A549 treated with RU486 at 1 μM for 4 hours (cell line): Measurements from ENCODE around the gene FBXO24. TPM values are rescaled to one million over a fixed set of nuclear protein-coding genes. Genes with fewer than 3 reads are reported as not detected.

Experiments used
- total RNA-seq: library from RNA; stranded (reverse); fragments of 200-300 nt; extraction: Qiagen RNA extraction; gene quantifications from 5 replicates; pipeline ENCODE4 v1.2.3, GENCODE V29; 2022; ENCODE audit warnings: low read depth

Gene FBXO24, protein sequence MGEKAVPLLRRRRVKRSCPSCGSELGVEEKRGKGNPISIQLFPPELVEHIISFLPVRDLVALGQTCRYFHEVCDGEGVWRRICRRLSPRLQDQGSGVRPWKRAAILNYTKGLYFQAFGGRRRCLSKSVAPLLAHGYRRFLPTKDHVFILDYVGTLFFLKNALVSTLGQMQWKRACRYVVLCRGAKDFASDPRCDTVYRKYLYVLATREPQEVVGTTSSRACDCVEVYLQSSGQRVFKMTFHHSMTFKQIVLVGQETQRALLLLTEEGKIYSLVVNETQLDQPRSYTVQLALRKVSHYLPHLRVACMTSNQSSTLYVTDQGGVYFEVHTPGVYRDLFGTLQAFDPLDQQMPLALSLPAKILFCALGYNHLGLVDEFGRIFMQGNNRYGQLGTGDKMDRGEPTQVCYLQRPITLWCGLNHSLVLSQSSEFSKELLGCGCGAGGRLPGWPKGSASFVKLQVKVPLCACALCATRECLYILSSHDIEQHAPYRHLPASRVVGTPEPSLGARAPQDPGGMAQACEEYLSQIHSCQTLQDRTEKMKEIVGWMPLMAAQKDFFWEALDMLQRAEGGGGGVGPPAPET
- total RNA-seq: 0.21 to 0.27 TPM (median 0.27 TPM) in 3 of 5 replicates, not detected in the others

DNA sequence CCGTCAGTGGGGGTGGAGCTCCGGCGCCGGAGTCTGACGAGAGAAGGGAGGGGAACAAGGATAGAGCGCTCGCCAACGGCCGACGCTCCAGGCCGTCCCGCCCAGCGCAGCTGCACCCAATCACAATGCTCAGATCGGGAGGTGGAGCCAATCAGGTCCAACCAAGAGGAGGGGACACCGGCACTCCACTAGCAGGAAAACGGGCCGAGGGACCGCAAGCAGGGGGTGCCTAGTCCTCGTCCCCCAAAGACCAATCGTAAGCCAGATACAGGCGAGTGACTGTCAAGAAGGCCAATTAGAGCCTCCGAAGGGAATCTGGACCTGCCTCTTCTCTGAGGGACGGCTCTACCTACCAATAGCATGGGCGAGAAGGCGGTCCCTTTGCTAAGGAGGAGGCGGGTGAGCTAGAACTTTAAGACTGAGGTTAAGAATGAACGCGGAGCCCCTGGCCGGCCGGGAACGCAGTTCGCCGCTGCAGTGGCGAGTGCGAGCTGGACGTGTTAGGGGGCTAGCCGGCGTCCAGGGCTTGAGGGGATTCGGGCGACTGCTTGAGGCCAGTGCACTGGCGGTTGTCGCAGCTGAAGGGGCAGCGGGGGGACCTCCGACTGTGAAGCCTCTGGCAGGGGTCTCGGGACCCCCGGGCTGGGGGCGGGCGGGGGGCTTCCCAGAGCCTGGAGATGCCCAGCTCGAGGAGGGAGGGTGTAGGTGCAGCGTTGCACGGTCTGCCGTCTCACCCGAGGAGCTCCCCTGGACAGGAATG is at the start of gene FBXO24:
Gene FBXO24, plus strand, starts transcription at position 63 of the 760 bp plus-strand sequence. Its CDS starts 298 bp downstream, at position 361.

DNA sequence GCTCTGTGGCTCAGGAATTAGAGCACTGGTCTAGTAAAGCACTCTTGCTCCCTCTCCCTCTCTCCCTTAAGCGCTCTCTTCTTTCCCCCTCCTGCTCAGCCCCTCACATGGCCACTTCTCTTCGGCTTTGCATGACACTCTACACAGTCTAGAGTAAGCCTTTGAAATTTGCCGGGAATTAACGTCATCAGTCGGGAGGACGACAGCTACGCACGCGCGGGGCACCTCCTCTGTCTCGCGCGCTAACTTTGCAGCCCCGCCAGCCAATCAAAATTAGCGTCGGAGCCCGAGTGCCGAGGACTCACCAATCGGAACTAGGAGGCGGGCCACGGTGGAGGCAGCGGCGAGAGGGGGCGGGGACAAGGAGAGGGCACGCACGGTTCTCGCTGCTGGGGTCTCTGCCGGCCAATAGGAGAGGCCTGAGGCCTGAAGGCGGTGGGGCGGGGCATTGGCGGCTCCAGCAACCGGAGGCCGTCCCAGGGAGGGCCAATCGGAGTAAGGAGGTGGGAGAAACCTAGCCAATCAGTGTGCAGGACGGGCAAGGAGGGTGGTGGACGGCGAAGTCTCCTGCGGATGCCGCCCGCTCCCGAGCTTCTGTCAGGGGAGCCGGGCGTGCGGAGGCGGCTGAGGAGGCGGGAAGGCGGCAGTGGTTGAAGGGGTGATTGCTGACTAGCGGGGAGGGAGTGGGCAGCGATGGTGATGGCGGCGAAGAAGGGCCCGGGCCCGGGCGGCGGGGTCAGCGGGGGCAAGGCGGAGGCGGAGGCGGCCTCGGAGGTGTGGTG is 47.3 kb upstream of the FBXO24 start, which contains the start of gene AGFG2:
Gene AGFG2, plus strand, starts transcription at position 550 of the 782 bp plus-strand sequence. Its CDS starts 144 bp downstream, at position 694.

DNA sequence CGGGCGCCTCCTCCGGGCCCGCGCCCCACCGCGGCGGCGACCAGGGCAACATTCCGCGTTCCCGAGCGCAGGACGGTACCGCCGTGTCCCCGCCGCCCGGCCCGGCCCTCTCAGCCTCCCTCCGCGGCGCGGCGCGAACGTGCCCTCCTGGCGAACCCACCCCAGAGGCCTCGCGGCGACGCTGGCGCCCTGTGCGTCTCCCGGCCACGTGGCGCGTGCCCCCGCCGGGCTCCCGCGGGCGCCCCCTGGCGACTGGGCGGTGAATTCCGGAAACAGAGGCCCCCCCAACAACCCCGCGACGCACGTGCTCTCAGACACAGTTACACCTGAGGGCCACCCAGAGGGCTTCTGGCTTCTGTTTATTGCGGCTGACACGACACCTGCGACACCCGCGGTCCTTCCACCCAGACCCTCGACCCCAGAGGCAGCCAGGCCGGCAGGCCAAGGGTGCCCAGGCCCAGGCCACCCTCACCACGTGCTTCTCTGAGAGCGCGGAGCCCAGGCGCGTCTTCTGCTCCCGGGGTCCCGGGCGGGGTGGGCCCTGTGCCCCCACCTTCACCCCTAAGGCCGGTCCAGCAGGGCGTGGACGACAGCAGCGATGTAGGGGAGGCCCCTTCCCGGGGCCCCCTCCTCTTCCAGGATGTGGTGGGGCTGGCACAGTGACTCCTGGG is 12.3 kb upstream of the FBXO24 start, which contains the start of gene SAP25:
Gene SAP25, minus strand, starts transcription at position 210 of the 671 bp plus-strand sequence. Its CDS starts 158 bp downstream, at position 52.

DNA sequence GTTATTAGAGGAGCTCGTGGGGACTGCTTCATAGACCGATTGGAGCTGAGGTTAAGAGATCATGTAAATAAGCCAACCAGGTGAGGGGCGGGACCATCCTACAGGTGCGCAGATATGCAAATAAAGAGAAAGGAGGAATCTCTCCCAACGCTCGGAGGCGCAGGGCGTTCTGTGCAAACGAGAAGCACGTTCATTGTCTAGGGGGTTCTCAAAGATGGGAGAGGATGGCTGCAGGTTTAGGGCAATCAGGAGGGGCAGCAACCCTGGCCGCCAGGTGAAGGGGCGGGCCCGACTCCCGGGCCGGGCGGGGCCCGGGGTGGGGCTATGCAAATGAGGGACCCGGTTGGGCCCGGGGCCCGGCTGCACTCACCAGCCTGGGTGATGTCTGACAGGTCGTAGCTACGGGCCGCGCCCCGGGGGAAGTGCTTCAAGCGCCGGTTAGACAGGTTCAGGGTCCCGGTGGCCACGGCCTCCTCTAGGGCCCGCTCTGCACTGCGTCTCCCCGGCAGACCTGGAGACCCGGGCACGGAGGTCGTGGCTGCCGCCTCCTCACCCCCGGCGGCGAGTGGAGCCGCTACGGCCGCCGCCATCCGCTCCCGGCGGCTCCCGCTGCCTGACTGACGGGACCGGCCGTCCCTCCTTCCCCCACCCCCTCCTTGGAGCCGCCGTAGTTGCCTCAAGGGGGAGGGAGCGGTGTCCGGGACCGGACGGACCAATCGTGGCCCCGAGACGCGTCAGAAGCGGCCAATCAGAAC is 440 bp upstream of the FBXO24 start, which contains the start of gene LRCH4:
Gene LRCH4, minus strand, starts transcription at position 619 of the 755 bp plus-strand sequence. Its CDS starts 29 bp downstream, at position 590.

DNA sequence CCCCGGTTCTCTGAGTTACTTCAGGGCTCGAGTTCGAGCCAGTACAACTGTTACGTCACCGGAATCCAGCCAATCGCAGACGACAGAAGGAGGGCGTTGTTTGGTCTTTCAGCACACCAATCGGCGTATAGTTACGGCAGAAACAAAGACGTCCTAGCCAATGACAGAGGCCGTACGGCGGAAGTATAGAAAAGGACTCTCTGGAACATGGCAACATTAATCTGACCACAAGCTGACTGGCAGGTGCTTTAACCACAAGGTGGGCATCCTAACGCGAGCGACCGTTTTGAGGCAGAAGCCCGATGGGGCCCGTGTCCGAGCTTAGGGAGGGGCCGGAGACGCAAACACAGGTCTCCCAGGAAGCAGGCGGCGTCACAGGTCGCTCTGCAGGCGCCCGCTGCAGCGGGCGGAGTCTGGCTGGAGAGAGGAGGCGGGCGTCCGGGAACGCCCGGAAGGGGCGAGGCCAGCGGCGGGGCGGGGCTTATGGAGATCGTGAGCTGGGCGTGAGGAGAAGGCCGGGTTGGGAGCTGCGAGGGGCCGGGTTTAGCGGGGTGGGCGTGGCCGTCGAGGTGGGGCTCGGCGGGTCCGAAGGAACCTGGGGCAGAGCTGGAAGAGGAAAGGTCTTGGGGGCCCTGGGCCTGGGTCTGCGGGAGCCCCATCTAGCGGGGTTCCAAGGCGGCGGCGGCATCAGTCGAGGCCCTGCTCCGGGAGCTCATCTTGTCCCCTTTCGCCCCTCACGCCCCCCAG is 26.0 kb downstream of the FBXO24 start, which contains the start of gene MOSPD3:
Gene MOSPD3, plus strand, starts transcription at position 558 of the 747 bp plus-strand sequence. CDS start 252 bp downstream, outside the sequence.

DNA sequence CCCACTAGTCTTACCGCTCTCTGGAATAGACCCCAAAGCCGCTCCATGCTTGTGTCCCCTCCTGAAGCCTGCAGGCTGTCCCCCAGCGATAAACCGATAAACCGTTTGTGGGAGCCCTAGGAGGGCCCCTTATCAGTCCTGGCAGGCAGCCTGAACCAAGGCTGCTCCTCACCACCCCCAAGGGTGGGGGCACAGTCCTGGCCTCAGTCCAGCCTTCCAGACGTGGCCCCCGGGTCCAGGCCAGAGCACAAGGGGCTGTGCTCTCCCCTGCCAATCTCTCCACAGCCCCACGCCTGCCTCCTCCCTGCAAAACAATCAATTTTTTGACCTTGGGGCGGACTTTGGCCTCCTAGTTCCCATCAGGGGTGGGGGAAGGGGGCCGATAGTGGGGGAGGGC is 55.3 kb downstream of the FBXO24 start, which contains the start of gene TFR2:
Gene TFR2, minus strand, starts transcription at position 90 of the 397 bp plus-strand sequence. Its CDS starts 43 bp downstream, at position 47.

Other genes with a start within 250 kb of the FBXO24 start
- 17.3 to 30.3 TPM (median 27.1 TPM) in 5 replicates for gene PILRB, start 228.2 kb upstream of the FBXO24 start, total RNA-seq
- gene PILRA, start 212.8 kb upstream of the FBXO24 start, total RNA-seq: 3.3 to 6.0 TPM (median 5.8 TPM) in 5 replicates
- 0.85 to 2.2 TPM (median 1.3 TPM) in 5 replicates for gene ZCWPW1, start 157.6 kb upstream of the FBXO24 start, total RNA-seq
- gene MEPCE, start 156.5 kb upstream of the FBXO24 start, total RNA-seq: 37.3 to 48.6 TPM (median 43.9 TPM) in 5 replicates
- gene PPP1R35, start 149.8 kb upstream of the FBXO24 start, total RNA-seq: 34.7 to 61.6 TPM (median 57.5 TPM) in 5 replicates
- 0.21 to 0.98 TPM (median 0.66 TPM) in 5 replicates for gene SPACDR, start 122.1 kb upstream of the FBXO24 start, total RNA-seq
- 27.2 to 39.5 TPM (median 29.3 TPM) in 5 replicates for gene TSC22D4, start 107.1 kb upstream of the FBXO24 start, total RNA-seq
- 0.64 to 1.6 TPM (median 1.2 TPM) in 5 replicates for gene NYAP1, start 102.4 kb upstream of the FBXO24 start, total RNA-seq
- 9.7 to 15.0 TPM (median 14.0 TPM) in 5 replicates for gene AGFG2, start 47.1 kb upstream of the FBXO24 start, total RNA-seq
- 0.42 to 0.76 TPM (median 0.55 TPM) in 3 of 5 replicates, not detected in the others for gene SAP25, start 12.4 kb upstream of the FBXO24 start, total RNA-seq
- gene LRCH4, start 199 bp upstream of the FBXO24 start, total RNA-seq: 8.9 to 16.3 TPM (median 13.9 TPM) in 5 replicates
- gene PCOLCE, start 16.0 kb downstream of the FBXO24 start, total RNA-seq: 6.7 to 10.7 TPM (median 9.0 TPM) in 5 replicates
- gene MOSPD3, start 26.2 kb downstream of the FBXO24 start, total RNA-seq: 14.6 to 22.8 TPM (median 18.4 TPM) in 5 replicates
- 2.0 to 3.3 TPM (median 3.0 TPM) in 5 replicates for gene TFR2, start 55.2 kb downstream of the FBXO24 start, total RNA-seq
- gene ACTL6B, start 70.1 kb downstream of the FBXO24 start, total RNA-seq: not detected in 5 replicates
- 163 to 268 TPM (median 240 TPM) in 5 replicates for gene GNB2, start 87.4 kb downstream of the FBXO24 start, total RNA-seq
- gene GIGYF1, start 107.9 kb downstream of the FBXO24 start, total RNA-seq: 13.1 to 21.3 TPM (median 18.9 TPM) in 5 replicates
- 77.8 to 102 TPM (median 101 TPM) in 5 replicates for gene POP7, start 119.8 kb downstream of the FBXO24 start, total RNA-seq
- 0.07 to 0.23 TPM in 2 of 5 replicates, not detected in the others for gene EPO, start 134.1 kb downstream of the FBXO24 start, total RNA-seq
- gene ZAN, start 147.3 kb downstream of the FBXO24 start, total RNA-seq: not detected in 5 replicates
- gene EPHB4, start 241.2 kb downstream of the FBXO24 start, total RNA-seq: 36.4 to 45.6 TPM (median 43.7 TPM) in 5 replicates